Measurements from ENCODE around the gene ULBP1.
A peak's percentile ranks its signal among the peaks of the same experiment; 100 is the strongest.
"Not testable (repeated sequence)": the region's sequence is repeated elsewhere in the genome, so short reads cannot be mapped to it uniquely, and the experiment has no call there.

The ULBP1 gene

GRCh38 chr6:149963462-149964307, at the start of gene ULBP1:
Gene ULBP1, plus strand, starts transcription at chr6:149963943. Its CDS starts 107 bp downstream, at chr6:149964050.
- peak; percentile 83 for DNase-seq (ENCODE audit: low spot score)
- H3K4me1 Mint-ChIP-seq (ENCODE audit: low read depth): peaks cover 22% of the 10 kb centered on the region
- peak within 1 kb of the TSS; percentile 91 for H3K27ac Mint-ChIP-seq
- peaks cover 82% of the 10 kb centered on the region for H3K27me3 Mint-ChIP-seq (ENCODE audit: low read depth)
- H3K9me3 Mint-ChIP-seq: no peaks in the 10 kb centered on the region
- H3K36me3 Mint-ChIP-seq (ENCODE audit: low read depth): peaks cover 3% of the 10 kb centered on the region
- H3K4me3 Mint-ChIP-seq: peak within 1 kb of the TSS; percentile 93

- no peak overlapping the region for H3K27ac Mint-ChIP-seq
- no peaks in the 10 kb centered on the region for H3K36me3 Mint-ChIP-seq (ENCODE audit: low read depth)
- H3K4me1 Mint-ChIP-seq (ENCODE audit: low read depth): no peaks in the 10 kb centered on the region
- no peak overlapping the region for H3K4me3 Mint-ChIP-seq
- no peaks in the 10 kb centered on the region for H3K9me3 Mint-ChIP-seq
- peaks cover 44% of the 10 kb centered on the region for H3K27me3 Mint-ChIP-seq (ENCODE audit: low read depth)
- DNase-seq (ENCODE audit: low spot score): no peak
Measured at GRCh38 chr6:149915970-149916865, 47.5 kb upstream of the ULBP1 start.

- Mint-ChIP-seq H3K4me3 (no peak overlapping the region), H3K27ac (no peak overlapping the region), H3K36me3 (ENCODE audit: low read depth) (no peaks in the 10 kb centered on the region), H3K27me3 (ENCODE audit: low read depth) (peaks cover 53% of the 10 kb centered on the region), H3K4me1 (ENCODE audit: low read depth) (peaks cover 3% of the 10 kb centered on the region), H3K9me3 (no peaks in the 10 kb centered on the region)
- no peak for DNase-seq (ENCODE audit: low spot score)
Measured at GRCh38 chr6:149917679-149918078, 46.1 kb upstream of the ULBP1 start.

- DNase-seq (ENCODE audit: low spot score): no peak
- Mint-ChIP-seq H3K4me1 (ENCODE audit: low read depth) (peaks cover 8% of the 10 kb centered on the region), H3K36me3 (ENCODE audit: low read depth) (no peaks in the 10 kb centered on the region), H3K27ac (no peak overlapping the region), H3K27me3 (ENCODE audit: low read depth) (peaks cover 54% of the 10 kb centered on the region), H3K9me3 (no peaks in the 10 kb centered on the region), H3K4me3 (no peak overlapping the region)
Measured at GRCh38 chr6:149918151-149918905, 45.4 kb upstream of the ULBP1 start.

GRCh38 chr6:149919126-149919833, 44.5 kb upstream of the ULBP1 start:
- not testable (repeated sequence) for H3K4me3 Mint-ChIP-seq; H3K36me3 Mint-ChIP-seq (ENCODE audit: low read depth)

GRCh38 chr6:149919834-149920225, 43.9 kb upstream of the ULBP1 start:
- Mint-ChIP-seq H3K9me3 (no peaks in the 10 kb centered on the region), H3K27ac (no peak overlapping the region), H3K27me3 (ENCODE audit: low read depth) (peaks cover 61% of the 10 kb centered on the region), H3K4me3 (no peak overlapping the region), H3K36me3 (ENCODE audit: low read depth) (no peaks in the 10 kb centered on the region), H3K4me1 (ENCODE audit: low read depth) (peaks cover 9% of the 10 kb centered on the region)
- no peak for DNase-seq (ENCODE audit: low spot score)

More at GRCh38 chr6:149919126-149919833, 44.5 kb upstream of the ULBP1 start:
- not testable (repeated sequence) for H3K27ac Mint-ChIP-seq; H3K4me1 Mint-ChIP-seq (ENCODE audit: low read depth); DNase-seq (ENCODE audit: low spot score); H3K9me3 Mint-ChIP-seq
- H3K27me3 Mint-ChIP-seq (ENCODE audit: low read depth): peaks cover 60% of the 10 kb centered on the region

GRCh38 chr6:149921361-149921760, 42.4 kb upstream of the ULBP1 start:
- H3K36me3 Mint-ChIP-seq (ENCODE audit: low read depth): no peaks in the 10 kb centered on the region
- no peak for DNase-seq (ENCODE audit: low spot score)
- H3K4me1 Mint-ChIP-seq (ENCODE audit: low read depth): peaks cover 11% of the 10 kb centered on the region
- H3K4me3 Mint-ChIP-seq: no peak overlapping the region
- H3K27ac Mint-ChIP-seq: no peak overlapping the region
- H3K9me3 Mint-ChIP-seq: no peaks in the 10 kb centered on the region
- H3K27me3 Mint-ChIP-seq (ENCODE audit: low read depth): peaks cover 73% of the 10 kb centered on the region

- Mint-ChIP-seq H3K27me3 (ENCODE audit: low read depth) (peaks cover 77% of the 10 kb centered on the region), H3K4me1 (ENCODE audit: low read depth) (peaks cover 12% of the 10 kb centered on the region), H3K4me3 (peak overlapping the region; percentile 44)
- not testable (repeated sequence) for H3K27ac Mint-ChIP-seq; H3K9me3 Mint-ChIP-seq; DNase-seq (ENCODE audit: low spot score); H3K36me3 Mint-ChIP-seq (ENCODE audit: low read depth)
Measured at GRCh38 chr6:149922091-149922490, 41.7 kb upstream of the ULBP1 start.

- H3K27ac Mint-ChIP-seq: no peak within 1 kb of the TSS
- H3K27me3 Mint-ChIP-seq (ENCODE audit: low read depth): peaks cover 80% of the 10 kb centered on the region
- DNase-seq (ENCODE audit: low spot score): peak; percentile 78
- H3K4me3 Mint-ChIP-seq: peak within 1 kb of the TSS; percentile 85
- no peaks in the 10 kb centered on the region for H3K9me3 Mint-ChIP-seq
- no peaks in the 10 kb centered on the region for H3K36me3 Mint-ChIP-seq (ENCODE audit: low read depth)
- peaks cover 12% of the 10 kb centered on the region for H3K4me1 Mint-ChIP-seq (ENCODE audit: low read depth)
Measured at GRCh38 chr6:149922642-149923326, 41.0 kb upstream of the ULBP1 start, which contains the start of gene RAET1G. Gene RAET1G, minus strand, starts transcription at chr6:149923121. Its CDS starts 111 bp downstream, at chr6:149923010.

GRCh38 chr6:149923327-149923986, 40.3 kb upstream of the ULBP1 start:
- H3K27me3 Mint-ChIP-seq (ENCODE audit: low read depth): peaks cover 85% of the 10 kb centered on the region
- peak overlapping the region; percentile 85 for H3K4me3 Mint-ChIP-seq
- no peak for DNase-seq (ENCODE audit: low spot score)
- H3K4me1 Mint-ChIP-seq (ENCODE audit: low read depth): peaks cover 12% of the 10 kb centered on the region
- H3K9me3 Mint-ChIP-seq: no peaks in the 10 kb centered on the region
- H3K27ac Mint-ChIP-seq: no peak overlapping the region
- H3K36me3 Mint-ChIP-seq (ENCODE audit: low read depth): no peaks in the 10 kb centered on the region

- H3K36me3 Mint-ChIP-seq (ENCODE audit: low read depth): no peaks in the 10 kb centered on the region
- DNase-seq (ENCODE audit: low spot score): no peak
- peaks cover 86% of the 10 kb centered on the region for H3K27me3 Mint-ChIP-seq (ENCODE audit: low read depth)
- H3K9me3 Mint-ChIP-seq: no peaks in the 10 kb centered on the region
- H3K4me3 Mint-ChIP-seq: peak overlapping the region; percentile 51
- H3K4me1 Mint-ChIP-seq (ENCODE audit: low read depth): peaks cover 12% of the 10 kb centered on the region
- H3K27ac Mint-ChIP-seq: no peak overlapping the region
Measured at GRCh38 chr6:149924206-149924932, 39.4 kb upstream of the ULBP1 start.

GRCh38 chr6:149924933-149925252, 38.9 kb upstream of the ULBP1 start:
- H3K27me3 Mint-ChIP-seq (ENCODE audit: low read depth): peaks cover 89% of the 10 kb centered on the region
- no peak for DNase-seq (ENCODE audit: low spot score)
- H3K36me3 Mint-ChIP-seq (ENCODE audit: low read depth): no peaks in the 10 kb centered on the region
- no peak overlapping the region for H3K4me3 Mint-ChIP-seq
- H3K9me3 Mint-ChIP-seq: no peaks in the 10 kb centered on the region
- H3K27ac Mint-ChIP-seq: no peak overlapping the region
- H3K4me1 Mint-ChIP-seq (ENCODE audit: low read depth): peaks cover 12% of the 10 kb centered on the region
